BJ (cell line): ENCODE results near the gene GPX1. TPM values are rescaled to one million over a fixed set of nuclear protein-coding genes. Genes with fewer than 3 reads are reported as not detected.
A peak's percentile ranks its signal among the peaks of the same experiment; 100 is the strongest.

Source experiments
- CTCF ChIA-PET: fragments of 350-600 bp; formaldehyde crosslinking; extraction: SDS; loops from one replicate; lab custom pipeline; 2021; ENCODE audit warnings: antibody characterized with exemption, inconsistent platforms; lab: Yijun Ruan, JAX
- POLR2A ChIA-PET: fragments of 300-600 bp; sonication (Branson Sonifier 250); formaldehyde crosslinking; extraction: SDS; loops from one replicate; lab custom pipeline; 2021; ENCODE audit warnings: antibody characterized with exemption; lab: Charles Lee
- DNase-seq: peaks from one replicate; pipeline ENCODE4 v3.0.0-alpha.2; 2011; ENCODE audit warnings: low read depth
- H3K27me3 ChIP-seq: 2 replicates; pipeline ENCODE4 v1.6.0; 2011; ENCODE audit warnings: low read length; ENCODE audit not compliant: control insufficient read depth, insufficient read depth
- H3K36me3 ChIP-seq: 2 replicates; pipeline ENCODE4 v1.5.1; 2011; ENCODE audit warnings: low read length; ENCODE audit not compliant: control insufficient read depth, insufficient read depth
- H3K4me3 ChIP-seq: 2 replicates; pipeline ENCODE4 v1.5.1; 2011; ENCODE audit warnings: low read depth, mild to moderate bottlenecking, control low read depth, low read length
- polyA plus RNA-seq: library from polyadenylated mRNA; depleted of rRNA; stranded (reverse); fragments of >200 nt; gene quantifications from 2 replicates; pipeline ENCODE4 v1.2.3, GENCODE V29; 2011
- TF ChIP-seq, protein P1 (sequence below): IDR thresholded peaks from 2 replicates; pipeline ENCODE4 v1.5.1; 2011; ENCODE audit warnings: low read depth, mild to moderate bottlenecking, control low read depth, inconsistent platforms, low read length, moderate library complexity; ENCODE audit not compliant: insufficient read depth

Gene GPX1
- polyA plus RNA-seq, 1 experiment = 751 TPM

- peaks cover 3% of the 10 kb centered on the region; the same call in 1 of the 2 replicates for H3K36me3 ChIP-seq
- TF ChIP-seq, protein P1, sequence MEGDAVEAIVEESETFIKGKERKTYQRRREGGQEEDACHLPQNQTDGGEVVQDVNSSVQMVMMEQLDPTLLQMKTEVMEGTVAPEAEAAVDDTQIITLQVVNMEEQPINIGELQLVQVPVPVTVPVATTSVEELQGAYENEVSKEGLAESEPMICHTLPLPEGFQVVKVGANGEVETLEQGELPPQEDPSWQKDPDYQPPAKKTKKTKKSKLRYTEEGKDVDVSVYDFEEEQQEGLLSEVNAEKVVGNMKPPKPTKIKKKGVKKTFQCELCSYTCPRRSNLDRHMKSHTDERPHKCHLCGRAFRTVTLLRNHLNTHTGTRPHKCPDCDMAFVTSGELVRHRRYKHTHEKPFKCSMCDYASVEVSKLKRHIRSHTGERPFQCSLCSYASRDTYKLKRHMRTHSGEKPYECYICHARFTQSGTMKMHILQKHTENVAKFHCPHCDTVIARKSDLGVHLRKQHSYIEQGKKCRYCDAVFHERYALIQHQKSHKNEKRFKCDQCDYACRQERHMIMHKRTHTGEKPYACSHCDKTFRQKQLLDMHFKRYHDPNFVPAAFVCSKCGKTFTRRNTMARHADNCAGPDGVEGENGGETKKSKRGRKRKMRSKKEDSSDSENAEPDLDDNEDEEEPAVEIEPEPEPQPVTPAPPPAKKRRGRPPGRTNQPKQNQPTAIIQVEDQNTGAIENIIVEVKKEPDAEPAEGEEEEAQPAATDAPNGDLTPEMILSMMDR = peak; percentile 63
- ChIA-PET POLR2A (interaction anchor here (0.6 to 1.5 kb wide), 5 partner anchors 12 to 130 kb away, joined by 3 to 5 read pairs (median 4); partner anchors contain the start of genes DAG1, NICN1 and RHOA), CTCF (interaction anchor here (0.8 to 3.2 kb wide), 15 partner anchors 9 to 253 kb away, joined by 3 to 24 read pairs (median 5); partner anchors contain the start of genes KLHDC8B, NICN1, RHOA and TCTA)
- no peaks in the 10 kb centered on the region for H3K27me3 ChIP-seq
- peak within 1 kb of the TSS; percentile 95 for H3K4me3 ChIP-seq
- DNase-seq = peak; percentile 48
These were observed 18.0 kb downstream of the GPX1 start, which contains the start of gene USP4 for GRCh38 chr3:49339941-49340800. TSS of gene USP4 (minus strand) at chr3:49340053. CDS start at chr3:49340024, 29 bp downstream.

GRCh38 chr3:49339581-49339940 is 18.6 kb downstream of the GPX1 start:
- ChIA-PET CTCF (interaction anchor here (1.1 to 3.2 kb wide), 11 partner anchors 10 to 253 kb away, joined by 3 to 24 read pairs (median 6); partner anchors contain the start of genes KLHDC8B, NICN1, RHOA and TCTA), POLR2A (interaction anchor here (0.6 to 1.5 kb wide), 3 partner anchors 12 to 105 kb away, joined by 4 to 5 read pairs (median 4); partner anchors contain the start of gene NICN1)
- DNase-seq = no peak
- Histone ChIP-seq H3K27me3 (no peaks in the 10 kb centered on the region), H3K4me3 (peak overlapping the region; percentile 95), H3K36me3 (peaks cover 6% of the 10 kb centered on the region)
- TF ChIP-seq, protein P1 = no peak

- TF ChIP-seq, protein P1 = no peak
- H3K36me3 ChIP-seq = peaks cover 10% of the 10 kb centered on the region
- ChIA-PET CTCF (interaction anchor here (0.7 to 0.9 kb wide), 2 partner anchors 9 to 10 kb away, joined by 3 read pairs; no protein-coding TSS in a partner anchor), POLR2A (interaction anchor here (0.5 kb wide), 1 partner anchor 116 kb away, joined by 4 read pairs; no protein-coding TSS in a partner anchor)
- no peak for DNase-seq
- H3K27me3 ChIP-seq = no peaks in the 10 kb centered on the region
- H3K4me3 ChIP-seq = no peak overlapping the region
These were observed 24.1 kb downstream of the GPX1 start for GRCh38 chr3:49333916-49334633.

- POLR2A ChIA-PET = no interaction called here
- TF ChIP-seq, protein P1 = no peak
- Histone ChIP-seq H3K36me3 (peaks cover 10% of the 10 kb centered on the region), H3K27me3 (no peaks in the 10 kb centered on the region), H3K4me3 (no peak overlapping the region)
- no peak for DNase-seq
- CTCF ChIA-PET = interaction anchor here (1.5 kb wide), 2 partner anchors 56 to 163 kb away, joined by 3 to 5 read pairs; no protein-coding TSS in a partner anchor
These were observed 25.1 kb downstream of the GPX1 start for GRCh38 chr3:49333091-49333490.
